ENCODE results near the gene FGFBP1.

FGFBP1 gene

GRCh38 chr4:15958562-15958961, 20.0 kb upstream of the FGFBP1 start:
- TF ChIP-seq BACH2 (CRISPR knock-in tag; IDR thresholded peaks at IDR 0.05; ENCODE audit: borderline replicate concordance): no peak
- TF ChIP-seq ESRRG (CRISPR knock-in tag; IDR thresholded peaks at IDR 0.05): no peak
- TF ChIP-seq GLIS3 (CRISPR knock-in tag; IDR thresholded peaks at IDR 0.05): no peak
- TF ChIP-seq ARNTL (CRISPR knock-in tag; IDR thresholded peaks at IDR 0.05; ENCODE audit: borderline replicate concordance, low read depth): no peak
- TF ChIP-seq SNAI2 (CRISPR knock-in tag; IDR thresholded peaks at IDR 0.05): no peak
- no peak for TF ChIP-seq ZFP3 (CRISPR knock-in tag; IDR thresholded peaks at IDR 0.05)
- no peak for TF ChIP-seq OSR1 (CRISPR knock-in tag; IDR thresholded peaks at IDR 0.05)
- TF ChIP-seq TOX (CRISPR knock-in tag; IDR thresholded peaks at IDR 0.05; ENCODE audit: borderline replicate concordance): no peak
- TF ChIP-seq PATZ1 (CRISPR knock-in tag; IDR thresholded peaks at IDR 0.05; ENCODE audit: borderline replicate concordance): no peak
- TF ChIP-seq ZNF8 (CRISPR knock-in tag; IDR thresholded peaks at IDR 0.05): no peak
- no peak for TF ChIP-seq TSHZ2 (CRISPR knock-in tag; IDR thresholded peaks at IDR 0.05)
- no peak for TF ChIP-seq RARB (CRISPR knock-in tag; IDR thresholded peaks at IDR 0.05)
- ATAC-seq: no peak

GRCh38 chr4:15956179-15956850, 17.8 kb upstream of the FGFBP1 start:
- peak; percentile 93 for ATAC-seq
- TF ChIP-seq TOX (CRISPR knock-in tag; IDR thresholded peaks at IDR 0.05; ENCODE audit: borderline replicate concordance) (no peak), ARNTL (CRISPR knock-in tag; IDR thresholded peaks at IDR 0.05; ENCODE audit: borderline replicate concordance, low read depth) (no peak), RARB (CRISPR knock-in tag; IDR thresholded peaks at IDR 0.05) (no peak)

- peak; percentile 83 for ATAC-seq
- TF ChIP-seq ZNF70 (CRISPR knock-in tag; IDR thresholded peaks at IDR 0.05): no peak
- TF ChIP-seq ZNF565 (CRISPR knock-in tag; conservative IDR thresholded peaks at IDR 0.05; ENCODE audit: low read depth): no peak
- TF ChIP-seq TSHZ2 (CRISPR knock-in tag; IDR thresholded peaks at IDR 0.05): no peak
- no peak for TF ChIP-seq PPARA (CRISPR knock-in tag; IDR thresholded peaks at IDR 0.05; ENCODE audit: borderline replicate concordance)
- TF ChIP-seq CREB5 (CRISPR knock-in tag; IDR thresholded peaks at IDR 0.05; ENCODE audit: low read depth): no peak
- no peak for TF ChIP-seq ESRRG (CRISPR knock-in tag; IDR thresholded peaks at IDR 0.05)
- no peak for TF ChIP-seq GLIS3 (CRISPR knock-in tag; IDR thresholded peaks at IDR 0.05)
These were observed 17.1 kb upstream of the FGFBP1 start for GRCh38 chr4:15955670-15956069.

- no peak for ATAC-seq
- TF ChIP-seq SNAI2 (CRISPR knock-in tag; IDR thresholded peaks at IDR 0.05) (no peak), TSHZ2 (CRISPR knock-in tag; IDR thresholded peaks at IDR 0.05) (no peak)
These were observed 15.1 kb upstream of the FGFBP1 start for GRCh38 chr4:15953625-15954024.

All from SK-N-SH treated with all-trans-retinoic acid at 6 μM for 48 hours (cell line).